ENCODE data around the gene NACAD.
"Not testable (repeated sequence)": the region's sequence is repeated elsewhere in the genome, so short reads cannot be mapped to it uniquely, and the experiment has no call there.

The NACAD gene

DNA sequence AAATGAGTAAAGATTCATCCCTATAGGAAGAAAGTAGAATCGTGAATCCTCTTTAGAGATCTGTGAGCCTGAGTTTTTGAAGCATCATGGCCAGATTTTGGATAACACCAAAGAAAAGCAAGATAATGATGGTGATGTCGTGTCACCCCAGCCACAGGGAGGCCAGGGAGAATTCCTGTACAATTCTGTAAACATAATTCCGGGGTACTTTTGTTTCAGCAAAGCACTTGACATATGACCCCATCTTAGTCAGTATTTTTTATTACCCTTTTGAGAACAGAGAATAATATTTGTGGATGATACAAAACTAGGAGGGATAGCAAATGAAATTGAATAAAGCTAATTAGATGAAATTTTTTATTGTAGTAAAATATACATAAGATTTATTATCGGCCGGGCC, 33.8 kb downstream of the NACAD start:
- peak; percentile 47 for DNase-seq (ENCODE audit: low read depth)

DNA sequence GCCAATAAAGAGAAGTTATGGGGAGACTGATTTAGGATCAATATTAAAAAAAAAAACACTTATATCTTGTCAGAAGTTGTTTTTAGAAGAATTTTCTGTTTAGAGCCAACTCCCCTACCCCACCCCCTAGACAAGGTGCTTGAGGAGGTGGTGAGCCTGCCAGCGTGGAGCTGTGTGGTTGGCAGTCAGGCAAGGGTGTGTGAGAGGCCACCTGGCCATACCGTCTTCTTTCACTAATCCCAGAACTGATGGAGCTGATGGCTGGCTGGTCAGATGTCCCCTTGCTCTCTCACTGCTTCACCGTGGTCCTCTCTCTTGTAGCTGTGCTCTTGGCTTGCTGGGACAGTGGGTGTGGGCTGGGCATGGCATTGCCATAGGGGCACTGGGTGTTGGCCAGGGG, 34.3 kb downstream of the NACAD start:
- DNase-seq (ENCODE audit: low read depth) = no peak

GRCh38 chr7:45053941-45054340, 34.8 kb downstream of the NACAD start:
- no peak for DNase-seq (ENCODE audit: low read depth)

DNA sequence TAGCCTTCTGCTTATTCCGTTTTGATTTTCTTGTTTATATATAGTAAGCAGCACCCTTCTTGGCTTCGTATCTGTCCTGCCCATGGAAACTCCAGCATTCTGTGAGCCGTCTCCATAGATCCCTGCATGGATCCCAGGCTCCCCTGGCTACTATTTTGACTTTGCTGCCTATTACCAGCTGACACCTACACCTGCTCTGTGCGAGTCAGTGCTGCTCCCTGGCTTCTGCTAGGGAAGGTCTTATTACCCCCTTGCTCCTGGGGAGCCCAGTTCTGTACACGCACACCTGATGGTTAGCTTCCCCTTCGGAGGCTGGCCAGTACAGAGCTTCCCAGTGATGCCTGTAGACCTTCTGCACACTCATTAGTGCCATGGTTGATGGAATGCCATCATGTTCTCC, 35.4 kb downstream of the NACAD start:
- no peak for DNase-seq (ENCODE audit: low read depth)

DNA sequence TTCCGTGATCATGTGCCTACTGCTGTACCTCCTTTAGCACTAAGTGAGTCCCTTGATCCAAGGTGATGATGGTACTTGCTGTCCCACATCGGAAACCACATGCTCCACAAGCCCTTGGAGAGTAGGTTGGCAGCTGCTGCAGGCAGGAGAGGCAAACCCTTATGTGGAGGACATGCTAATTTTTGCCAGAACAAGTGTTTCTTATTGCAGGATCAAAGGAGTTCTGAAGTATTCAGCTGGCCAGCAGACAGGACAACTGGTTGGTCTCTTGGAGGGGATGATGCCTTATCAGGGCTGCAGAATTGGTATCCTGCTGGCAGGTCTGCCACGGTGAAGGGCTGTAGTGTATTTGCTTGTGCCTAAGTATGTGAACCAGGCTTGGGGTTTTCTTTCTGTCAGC, 36.8 kb downstream of the NACAD start:
- no peak for DNase-seq (ENCODE audit: low read depth)

DNA sequence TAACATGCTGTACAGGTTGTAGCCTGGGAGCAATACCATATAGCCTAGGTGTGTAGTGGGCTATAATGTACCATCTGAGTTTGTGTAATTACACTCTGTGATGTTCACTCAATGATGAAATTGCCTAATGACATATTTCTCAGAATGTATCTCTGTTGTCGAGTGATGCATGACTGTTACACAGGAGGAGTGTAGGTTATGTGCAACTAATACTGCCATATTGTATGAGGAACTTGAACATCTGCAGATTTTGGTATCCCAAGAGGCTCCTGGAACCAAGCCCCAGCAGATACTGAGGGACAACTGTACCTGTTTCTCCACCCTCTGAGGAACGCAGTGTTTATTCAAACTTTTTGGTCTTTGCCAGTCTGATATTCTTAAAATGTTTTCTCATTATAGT, 38.6 kb downstream of the NACAD start:
- no peak for DNase-seq (ENCODE audit: low read depth)

- no peak for DNase-seq (ENCODE audit: low read depth)
Observed at GRCh38 chr7:45048748-45049147, 40.0 kb downstream of the NACAD start.

DNA sequence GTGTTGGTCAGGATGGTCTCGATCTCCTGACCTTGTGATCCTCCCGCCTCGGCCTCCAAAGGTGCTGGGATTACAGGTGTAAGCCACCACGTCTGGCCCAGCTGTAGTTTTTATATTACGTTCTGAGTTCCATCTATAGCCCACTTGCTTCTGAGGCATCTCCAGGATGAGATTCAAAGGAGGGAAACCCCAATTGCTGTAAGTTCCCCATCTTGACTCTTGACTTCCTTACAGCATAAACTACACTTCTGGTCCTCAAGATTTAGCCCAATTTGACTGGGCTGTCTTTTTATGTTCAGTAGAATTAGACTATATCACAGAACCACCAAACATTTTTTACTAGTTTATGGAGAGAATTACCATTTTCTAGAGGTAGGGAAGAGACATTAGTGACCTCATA, 44.4 kb downstream of the NACAD start:
- DNase-seq (ENCODE audit: low read depth) = no peak

DNA sequence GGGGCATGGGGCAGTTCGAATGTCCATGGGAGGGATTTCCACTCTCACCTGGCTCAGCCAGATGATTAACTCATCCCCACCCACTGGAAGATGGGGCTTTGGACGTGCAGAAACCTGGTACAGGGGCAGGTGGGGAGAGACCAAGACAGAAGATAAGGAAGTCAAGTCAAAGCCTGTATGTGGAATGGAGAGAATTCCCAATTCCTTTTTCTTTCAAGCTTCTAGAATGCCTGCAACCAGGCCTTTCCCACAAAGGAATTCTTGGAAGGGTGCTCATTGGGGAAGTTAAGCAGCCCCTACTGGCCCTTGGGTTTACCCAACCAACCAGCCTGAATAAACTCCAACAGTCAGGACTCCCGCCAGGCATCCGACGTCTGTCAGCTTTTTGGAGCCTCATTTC, 49.7 kb downstream of the NACAD start:
- no peak for DNase-seq (ENCODE audit: low read depth)

DNA sequence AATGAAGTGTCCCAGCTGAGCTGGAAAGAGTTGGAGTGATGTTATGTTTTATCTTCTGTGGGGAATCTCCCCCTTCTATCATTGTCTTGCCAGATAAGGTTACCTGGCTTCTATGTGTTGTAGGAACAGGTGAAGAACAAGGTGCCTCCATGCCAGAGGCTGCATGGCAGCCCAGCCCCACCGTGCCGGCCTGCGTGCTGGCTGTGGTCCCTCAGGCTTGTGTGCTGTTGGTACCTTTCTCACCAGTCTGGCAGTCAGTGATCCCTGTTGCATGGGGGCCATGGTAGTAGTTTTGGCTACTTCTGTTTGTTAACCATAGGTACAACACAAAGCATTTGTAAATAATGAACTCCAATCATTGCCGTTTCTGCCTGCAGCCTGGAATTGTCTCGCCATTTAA, 50.9 kb downstream of the NACAD start:
- DNase-seq (ENCODE audit: low read depth) = no peak

GRCh38 chr7:45036796-45037195, 52.0 kb downstream of the NACAD start:
- DNase-seq (ENCODE audit: low read depth) = no peak

GRCh38 chr7:45036317-45036716, 52.5 kb downstream of the NACAD start:
- DNase-seq (ENCODE audit: low read depth) = no peak

DNA sequence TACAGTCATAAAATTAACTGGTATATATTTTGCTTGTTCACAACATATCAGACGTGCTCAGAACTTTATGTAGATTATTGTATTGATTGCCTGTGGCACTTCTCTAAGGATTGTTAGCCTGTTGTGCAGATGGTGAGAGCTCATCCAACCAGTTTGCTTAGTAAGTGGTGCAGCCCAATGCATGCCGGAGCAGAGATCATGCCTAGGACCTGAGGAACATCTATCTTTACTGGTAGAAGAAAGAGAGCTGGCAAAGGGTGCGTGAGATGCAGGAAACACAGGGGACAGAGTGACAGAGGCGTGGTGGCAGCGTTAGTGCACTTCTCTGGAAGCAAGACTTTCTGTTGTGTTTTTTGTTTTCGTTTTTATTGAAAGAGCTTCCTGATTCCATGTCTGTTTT, 52.9 kb downstream of the NACAD start:
- no peak for DNase-seq (ENCODE audit: low read depth)

- no peak for DNase-seq (ENCODE audit: low read depth)
Observed at GRCh38 chr7:45035371-45035770, 53.4 kb downstream of the NACAD start.

DNA sequence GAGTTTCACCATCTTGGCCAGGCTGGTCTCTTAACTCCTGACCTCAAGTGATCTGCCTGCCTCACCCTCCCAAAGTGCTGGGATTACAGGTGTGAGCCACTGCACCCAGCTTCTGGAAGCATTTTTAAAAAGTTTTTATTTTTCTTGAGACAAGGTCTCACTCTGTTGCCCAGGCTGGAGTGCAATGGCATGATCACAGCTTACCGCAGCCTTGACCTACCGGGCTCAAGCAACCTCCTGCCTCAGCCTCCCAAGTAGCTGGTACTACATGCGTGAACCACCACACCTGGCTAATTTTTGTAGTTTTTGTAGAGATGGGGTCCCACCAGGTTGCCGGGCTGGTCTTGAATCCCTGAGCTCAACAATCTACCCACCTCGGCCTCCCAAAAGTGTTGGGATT, 54.1 kb downstream of the NACAD start:
- DNase-seq (ENCODE audit: low read depth) = not testable (repeated sequence)

DNA sequence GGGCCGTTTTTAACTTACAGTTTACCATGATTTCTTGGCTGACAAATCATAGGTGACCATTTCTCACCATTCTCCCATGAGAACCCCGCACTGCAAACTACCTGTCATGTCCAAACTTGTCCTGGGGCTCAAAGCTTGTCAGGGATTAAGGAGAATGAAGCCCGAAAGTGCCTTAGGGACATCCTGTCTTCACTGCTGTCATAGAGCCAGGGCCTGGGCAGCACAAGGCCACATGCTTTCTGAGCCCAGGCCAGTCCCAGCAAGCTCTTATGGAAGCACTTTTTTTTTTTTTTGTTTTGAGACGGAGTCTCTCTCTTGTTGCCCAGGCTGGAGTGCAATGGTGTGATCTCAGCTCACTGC, 54.9 kb downstream of the NACAD start:
- peak; percentile 7 for DNase-seq (ENCODE audit: low read depth)

- peak; percentile 51 for DNase-seq (ENCODE audit: low read depth)
Observed at GRCh38 chr7:45033261-45033930, 55.4 kb downstream of the NACAD start.

DNA sequence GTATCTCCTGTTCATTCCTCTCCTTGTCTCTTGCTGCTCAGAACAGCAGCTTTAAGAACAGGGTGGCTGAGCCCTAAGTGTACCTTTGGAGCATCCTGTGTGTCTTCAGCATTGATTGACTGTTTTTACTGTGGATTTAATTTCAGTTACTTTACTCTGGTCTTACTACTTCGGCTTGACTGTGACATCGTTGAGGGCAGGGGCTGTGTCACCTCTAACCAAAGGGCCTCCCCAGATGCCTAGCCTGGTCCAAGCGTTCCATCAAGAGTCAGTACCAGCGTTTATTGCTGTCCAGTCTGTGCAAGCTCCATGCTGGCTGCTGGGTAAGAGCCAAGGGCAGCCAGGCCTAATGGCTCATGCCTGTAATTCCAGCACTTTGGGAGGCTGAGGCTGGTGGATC, 56.3 kb downstream of the NACAD start:
- DNase-seq (ENCODE audit: low read depth) = peak; percentile 11

DNA sequence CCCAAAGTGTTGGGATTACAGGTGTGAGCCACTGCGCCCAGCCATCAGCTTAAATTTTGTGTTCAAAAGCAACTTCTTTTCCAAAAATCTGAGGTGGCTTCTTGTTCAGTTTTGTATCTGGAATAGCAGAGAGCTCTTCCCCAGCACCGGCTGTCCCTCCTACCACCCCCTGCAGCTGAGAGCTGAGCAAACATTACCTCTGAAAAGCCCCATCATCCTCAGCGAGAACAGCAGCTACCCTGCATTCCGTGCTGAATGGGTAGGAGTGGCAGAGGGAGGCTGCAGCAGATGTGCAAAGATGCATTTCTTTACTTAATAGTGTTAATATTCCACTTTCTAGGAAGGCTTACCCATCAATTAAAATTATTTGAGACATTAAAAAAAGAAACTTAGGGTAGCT, 56.9 kb downstream of the NACAD start:
- DNase-seq (ENCODE audit: low read depth) = no peak

Data from EH (cell line).